GF-D8 (cell line): ENCODE measurements around the gene SQSTM1.

Experiments used
- DNase-seq: peaks from one replicate; lab custom pipeline; 2025; lab: John Stamatoyannopoulos, UW

The SQSTM1 gene

DNA sequence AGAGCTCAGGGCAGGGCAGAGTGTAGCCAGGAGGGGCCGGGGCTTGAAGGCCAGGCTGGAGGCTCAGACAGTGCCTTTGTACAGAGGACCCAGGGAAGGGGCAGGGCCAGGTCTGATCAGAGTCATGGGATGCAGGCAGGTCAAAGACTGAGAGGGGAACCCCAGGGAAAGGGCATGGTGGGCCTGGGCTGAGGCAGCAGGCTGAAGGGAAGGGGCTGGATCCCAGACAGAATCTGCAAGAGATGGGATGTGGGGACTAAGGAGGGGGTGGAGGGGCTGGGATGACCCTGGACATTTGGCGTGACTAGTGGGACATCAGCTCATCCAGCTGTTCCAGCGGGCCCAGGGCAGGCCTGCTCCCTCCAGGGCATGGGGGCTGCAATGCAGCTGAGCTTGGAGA, 53.4 kb downstream of the SQSTM1 start:
- no peak for DNase-seq

DNA sequence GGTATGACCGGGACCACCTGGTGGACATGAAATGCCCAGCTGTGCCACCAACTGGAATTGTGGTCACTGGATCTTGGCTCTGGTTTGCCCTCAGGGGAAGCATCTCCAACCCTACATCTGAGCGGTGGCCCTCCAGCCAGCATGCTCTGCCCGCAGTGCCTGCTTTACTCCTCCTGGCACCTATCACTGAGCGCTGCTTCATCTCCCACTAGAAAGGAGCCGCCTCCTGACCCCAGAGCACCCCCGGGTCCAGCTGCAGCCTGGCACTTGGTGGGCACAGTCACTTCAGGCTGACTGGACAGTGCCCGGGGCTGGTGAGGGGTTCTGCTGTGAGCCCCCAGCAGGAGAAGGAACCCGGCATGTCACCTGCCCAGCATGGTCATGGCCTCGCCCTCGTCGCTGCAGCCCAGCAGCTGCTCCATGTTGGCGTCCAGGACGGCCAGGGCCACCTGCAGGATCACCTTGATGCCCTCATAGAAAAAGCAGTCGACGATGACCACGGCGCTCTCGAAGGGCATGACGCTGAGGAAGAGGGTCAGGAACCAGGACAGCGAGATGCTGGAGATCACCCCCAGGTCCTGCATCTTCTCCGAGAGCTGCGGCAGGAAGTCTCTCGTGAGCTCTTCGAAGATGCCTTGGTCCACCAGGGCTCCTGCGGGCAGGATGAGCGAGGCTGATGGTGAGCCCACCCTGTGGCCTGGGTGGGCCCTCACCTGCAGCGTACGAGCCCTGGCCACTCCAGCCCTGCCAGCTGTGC, 54.0 kb downstream of the SQSTM1 start:
- no peak for DNase-seq

DNA sequence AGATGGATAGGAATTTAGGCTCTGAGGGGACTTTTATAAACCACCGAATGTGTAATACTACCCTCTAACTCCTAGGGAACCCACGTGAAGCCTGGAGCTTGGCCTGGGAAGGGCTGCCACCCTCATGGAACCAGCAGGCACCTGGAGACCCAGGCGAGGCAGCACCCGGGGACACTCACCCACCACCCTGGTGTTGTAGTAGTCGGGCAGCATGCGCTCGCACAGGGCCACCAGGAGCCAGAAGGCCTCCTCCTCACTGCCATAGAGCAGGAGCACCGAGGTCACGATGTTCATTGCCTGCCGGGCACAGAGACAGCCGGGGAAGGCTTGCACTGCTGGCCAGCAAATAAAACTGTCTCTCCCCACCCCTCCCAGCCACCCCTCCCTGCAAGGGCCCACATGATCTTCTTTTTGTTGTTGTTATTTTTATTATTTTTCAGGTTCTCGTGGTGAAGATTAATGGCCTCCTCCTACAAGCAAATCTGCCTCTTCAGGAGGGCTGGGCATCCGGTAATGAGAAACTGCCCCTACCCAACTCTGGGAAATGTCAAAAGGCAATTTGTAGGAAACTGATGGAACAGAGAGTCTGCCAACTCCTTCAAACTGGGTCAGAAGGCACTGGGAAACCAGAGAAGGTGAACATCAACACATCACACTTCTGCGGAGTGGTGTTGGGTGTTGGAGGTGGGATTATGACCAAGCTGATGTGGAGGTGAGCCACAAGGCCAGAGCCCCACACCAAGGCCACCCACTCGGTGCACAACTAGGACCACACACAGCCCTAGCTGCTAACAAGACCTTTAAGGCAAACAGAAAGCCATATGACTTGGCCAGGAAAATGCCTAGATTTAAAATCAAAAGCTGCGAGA, 55.3 kb downstream of the SQSTM1 start:
- no peak for DNase-seq

DNA sequence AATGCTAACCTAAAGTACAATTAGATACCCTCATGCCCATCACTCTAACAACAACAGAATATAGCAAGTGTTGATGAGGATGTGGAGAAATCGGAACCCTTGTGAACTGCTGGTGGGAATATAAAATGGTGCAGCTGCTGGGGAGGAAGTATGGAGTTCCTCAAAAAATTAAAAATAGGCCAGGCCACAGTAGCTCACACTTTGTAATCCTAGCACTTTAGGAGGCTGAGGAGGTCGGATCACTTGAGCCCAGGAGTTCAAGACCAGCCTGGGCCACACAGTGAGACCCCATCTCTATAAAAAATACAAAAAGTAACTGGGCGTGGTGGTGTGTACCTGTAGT, 55.9 kb downstream of the SQSTM1 start:
- DNase-seq = no peak

DNA sequence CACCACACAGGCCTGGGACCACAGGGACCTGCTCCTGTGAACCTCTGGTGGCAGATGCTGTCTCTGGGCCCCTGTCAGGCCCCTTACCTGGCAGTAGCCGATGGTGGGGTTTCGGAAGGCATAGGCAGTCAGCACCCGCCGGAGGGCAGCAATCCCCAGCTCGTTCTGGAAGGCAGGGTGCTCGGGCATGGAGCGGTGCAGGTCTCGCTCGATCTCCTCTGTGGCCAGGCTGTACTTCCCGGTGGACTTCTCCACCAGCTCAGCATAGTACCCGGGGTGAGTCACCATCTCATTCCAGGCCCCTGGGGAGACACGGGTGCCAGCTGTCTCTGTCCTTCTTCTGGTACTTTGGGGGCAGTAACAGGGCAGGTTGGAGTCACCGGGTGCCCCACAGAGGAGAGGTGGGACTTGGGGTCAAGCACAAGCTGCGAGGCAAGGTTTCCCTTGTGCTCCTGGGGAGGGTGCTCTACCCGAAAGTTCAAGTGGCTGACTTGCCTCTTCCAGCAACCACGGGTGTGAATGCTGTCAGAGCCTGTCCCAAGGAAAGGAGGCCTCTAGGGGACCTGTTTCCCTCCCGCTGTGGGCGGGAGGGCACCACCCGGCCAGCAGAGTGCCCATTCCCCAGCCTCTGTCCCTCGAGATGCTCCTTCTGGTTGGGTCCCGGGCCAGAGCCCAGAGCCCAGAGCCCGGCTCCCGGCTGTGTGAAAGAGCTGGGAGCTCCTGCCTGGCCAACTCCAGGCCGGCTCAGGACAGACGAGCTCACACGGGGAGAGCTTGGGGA, 57.7 kb downstream of the SQSTM1 start:
- DNase-seq = no peak

DNA sequence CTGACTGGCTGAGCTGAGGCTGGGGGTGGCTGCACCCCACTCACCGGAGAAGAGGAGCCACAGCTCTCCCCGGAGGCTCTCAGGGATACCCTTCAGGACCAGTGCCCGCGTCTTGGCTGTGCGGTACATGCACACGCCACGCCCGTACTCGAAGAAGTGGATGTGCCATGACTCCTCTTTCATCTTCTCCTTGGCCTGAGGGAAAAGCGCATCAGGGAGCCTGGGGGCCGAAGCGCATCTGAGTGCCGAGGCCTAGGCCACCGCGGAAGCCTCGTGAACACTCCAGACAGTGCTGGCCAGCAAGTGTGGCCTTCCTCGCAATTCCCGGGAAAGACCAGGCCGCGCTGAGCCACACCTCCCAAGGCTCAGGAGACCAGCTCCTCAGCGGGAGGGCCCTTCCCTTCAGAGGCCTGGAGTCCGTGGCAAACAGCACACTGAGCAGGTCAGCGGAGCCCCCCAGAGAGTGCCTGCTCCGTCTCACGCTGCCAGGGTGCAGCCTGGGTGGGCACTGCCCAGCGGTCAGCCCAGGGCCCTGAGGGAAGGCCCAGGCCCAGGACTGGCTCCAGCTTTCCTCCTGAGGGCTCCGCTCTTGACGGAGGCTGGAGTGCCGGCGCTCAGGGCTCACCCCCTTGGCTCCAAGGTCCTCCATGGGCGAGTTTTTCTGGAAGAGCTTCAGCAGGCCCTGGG, 58.4 kb downstream of the SQSTM1 start:
- DNase-seq = no peak

DNA sequence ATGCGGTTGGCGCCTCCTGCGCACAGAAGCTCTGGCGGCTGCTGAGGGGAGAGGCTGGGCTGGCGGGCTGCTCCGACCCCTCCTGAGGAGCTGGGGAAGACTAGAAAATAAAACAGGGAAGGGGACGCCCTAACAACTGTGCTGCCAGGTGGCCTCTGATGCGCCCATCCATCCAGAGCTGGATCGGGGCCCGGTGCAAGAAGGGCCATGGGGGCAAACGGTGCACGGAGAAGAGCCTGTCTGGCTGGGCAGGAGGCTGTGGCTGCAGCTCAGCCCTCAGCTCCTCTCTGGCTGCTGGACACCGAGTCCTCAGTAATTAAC, 58.9 kb downstream of the SQSTM1 start:
- DNase-seq = no peak

DNA sequence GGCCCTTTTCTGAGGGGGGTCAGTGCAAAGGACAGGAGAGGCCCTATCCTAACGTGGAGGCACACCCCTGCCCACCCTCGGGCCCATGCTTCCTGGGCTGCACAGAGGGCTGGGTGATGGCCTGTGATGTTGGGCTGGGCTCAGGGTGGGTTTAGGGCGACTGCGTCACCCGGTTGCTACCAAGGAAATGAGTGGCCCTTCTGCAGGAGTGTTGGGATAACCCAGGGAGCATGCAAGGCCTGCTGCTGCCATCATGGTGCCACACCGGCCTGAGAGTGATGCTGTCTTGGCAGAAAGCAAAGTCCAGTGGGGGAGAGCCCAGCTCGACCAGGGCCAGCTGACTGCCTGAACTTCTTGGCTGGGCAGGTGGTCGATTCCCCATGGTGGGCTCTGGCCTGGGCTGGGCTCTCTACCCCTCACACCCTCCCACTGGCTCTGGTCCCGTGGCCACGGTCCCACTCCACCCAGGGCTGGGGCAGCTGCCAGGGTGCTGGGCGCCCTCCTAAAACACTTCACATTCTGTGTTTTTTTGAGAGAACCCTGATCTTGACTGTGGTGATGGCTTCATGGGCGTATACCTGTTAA, 59.5 kb downstream of the SQSTM1 start:
- no peak for DNase-seq

DNA sequence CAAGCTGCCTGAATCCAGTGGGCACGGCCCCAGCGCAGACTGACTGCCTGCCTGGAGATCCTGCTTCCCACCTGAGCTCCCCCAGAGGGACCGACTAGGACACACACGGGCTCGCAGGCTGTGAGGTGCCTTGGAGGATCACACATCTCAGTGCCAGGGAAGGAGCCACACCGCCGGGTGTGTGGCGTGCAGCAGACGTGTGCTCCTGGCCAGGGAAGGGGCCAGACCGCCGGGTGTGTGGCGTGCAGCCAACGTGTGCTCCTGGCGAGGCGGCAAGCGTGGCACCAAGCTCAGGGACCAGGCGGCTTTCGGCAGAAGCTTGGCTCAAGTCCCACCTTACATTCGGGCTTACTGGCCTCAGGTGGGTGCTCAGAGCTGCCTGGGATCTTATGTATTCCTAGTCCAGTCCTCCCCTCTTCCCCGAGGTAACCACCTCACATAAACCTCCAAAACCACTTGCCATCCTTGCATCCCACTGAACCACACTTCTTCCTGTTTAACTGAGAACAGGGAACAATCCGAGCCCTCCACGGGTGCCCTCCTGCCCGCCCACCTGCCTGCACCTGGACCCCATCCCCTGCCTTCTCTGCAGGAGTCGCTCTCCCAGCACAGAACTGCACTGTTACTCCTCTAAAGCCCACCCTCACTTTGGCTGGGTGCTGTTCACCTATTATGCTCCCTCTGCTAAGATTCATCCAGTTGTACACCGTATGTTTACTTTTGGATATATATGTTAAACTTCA, 60.3 kb downstream of the SQSTM1 start:
- DNase-seq = no peak

DNA sequence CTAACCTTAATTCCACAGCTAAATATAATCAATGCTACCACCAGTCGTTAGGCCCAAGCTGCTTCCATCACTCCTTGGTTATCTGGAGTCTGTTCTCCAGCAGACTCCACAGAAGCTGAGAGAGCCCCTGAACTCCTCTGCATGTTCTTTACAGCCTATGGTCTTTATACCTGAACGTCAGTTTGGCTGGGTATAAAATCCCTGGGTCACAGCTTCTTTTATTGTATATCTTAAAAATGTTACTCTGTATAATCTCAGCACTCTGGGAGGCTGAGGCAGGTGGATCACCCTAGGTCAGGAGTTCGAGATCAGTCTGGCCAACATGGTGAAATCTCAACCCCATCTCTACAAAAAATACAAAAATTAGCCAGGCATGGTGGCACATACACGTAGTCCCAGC, 61.6 kb downstream of the SQSTM1 start:
- no peak for DNase-seq

DNA sequence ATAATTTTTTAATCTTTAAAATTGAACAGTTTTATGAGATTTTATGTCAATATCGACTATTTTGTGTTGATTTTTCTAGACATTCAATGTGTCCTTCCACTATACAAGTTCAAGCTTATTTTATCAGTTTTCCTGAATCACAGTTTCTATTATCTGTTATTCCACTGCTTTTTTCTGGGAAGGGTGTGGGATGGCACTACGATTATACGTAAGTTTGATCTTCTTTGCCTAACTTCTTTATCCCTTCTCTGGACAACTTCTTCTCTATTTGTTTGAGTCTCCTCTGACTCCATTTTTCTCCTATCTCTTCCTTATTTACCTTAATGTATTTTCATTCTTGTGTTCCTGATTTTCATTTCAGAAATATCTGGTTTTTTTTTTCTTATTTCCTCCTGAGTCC, 62.5 kb downstream of the SQSTM1 start:
- no peak for DNase-seq

DNA sequence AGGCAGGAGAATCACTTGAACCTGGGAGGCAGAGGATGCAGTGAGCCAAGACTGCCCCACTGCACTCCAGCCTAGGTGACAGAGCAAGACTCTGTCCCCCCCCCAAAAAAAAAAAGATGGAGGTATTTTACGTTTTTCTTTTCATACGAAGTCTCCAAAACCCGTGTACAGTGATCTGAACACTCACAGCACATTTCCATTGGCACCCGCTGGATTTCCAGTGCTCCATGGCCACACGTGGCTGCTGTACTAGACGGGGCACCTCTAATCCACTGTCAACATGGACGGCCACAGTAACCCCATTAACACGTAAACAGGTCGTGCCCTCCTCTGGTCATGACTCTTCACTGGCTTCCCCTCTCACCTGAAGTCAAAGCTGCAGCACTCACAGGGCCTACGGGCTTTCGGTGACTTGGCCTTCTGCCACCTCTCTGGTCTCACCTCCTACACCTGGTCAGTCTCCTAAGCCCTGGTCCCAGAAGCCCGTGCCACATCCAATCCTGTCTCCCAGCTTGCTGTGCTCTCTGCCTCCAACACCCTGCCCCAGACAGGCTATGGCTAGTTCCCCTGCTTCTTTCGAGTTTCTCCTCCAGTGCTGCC, 64.9 kb downstream of the SQSTM1 start:
- DNase-seq = no peak

DNA sequence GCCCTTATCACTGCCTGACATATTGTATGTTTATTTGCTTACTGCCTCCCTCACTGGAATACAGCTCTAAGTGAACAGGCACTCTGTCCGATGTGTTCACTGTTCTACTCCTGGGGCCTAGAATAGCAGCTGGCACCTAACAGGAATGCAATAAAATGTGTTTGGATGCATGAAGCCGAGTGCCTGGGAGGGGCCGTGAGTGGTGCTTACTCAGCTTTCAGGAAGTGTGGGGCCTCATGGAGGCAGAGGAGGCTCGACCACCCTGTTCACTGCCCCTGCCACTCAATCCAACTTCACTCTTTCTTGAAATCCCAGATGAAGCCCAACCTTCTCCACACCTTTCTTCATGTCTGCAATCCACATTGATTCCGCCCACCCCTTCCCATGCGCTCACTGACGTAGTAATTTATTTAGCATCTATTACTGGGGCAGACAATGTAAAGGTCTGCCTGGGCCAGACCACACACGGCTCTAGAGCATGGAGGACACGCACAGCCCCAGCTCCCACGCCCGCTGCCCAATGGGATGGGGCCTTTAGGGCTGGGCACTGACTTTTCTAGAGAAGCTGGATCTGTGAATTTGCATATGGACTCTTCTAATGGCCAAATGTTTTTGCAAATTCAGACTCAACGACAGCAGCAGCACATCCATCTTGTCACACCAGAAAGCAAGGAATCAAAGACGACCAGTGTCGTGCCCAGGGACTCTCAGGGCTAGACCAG, 65.6 kb downstream of the SQSTM1 start:
- no peak for DNase-seq

DNA sequence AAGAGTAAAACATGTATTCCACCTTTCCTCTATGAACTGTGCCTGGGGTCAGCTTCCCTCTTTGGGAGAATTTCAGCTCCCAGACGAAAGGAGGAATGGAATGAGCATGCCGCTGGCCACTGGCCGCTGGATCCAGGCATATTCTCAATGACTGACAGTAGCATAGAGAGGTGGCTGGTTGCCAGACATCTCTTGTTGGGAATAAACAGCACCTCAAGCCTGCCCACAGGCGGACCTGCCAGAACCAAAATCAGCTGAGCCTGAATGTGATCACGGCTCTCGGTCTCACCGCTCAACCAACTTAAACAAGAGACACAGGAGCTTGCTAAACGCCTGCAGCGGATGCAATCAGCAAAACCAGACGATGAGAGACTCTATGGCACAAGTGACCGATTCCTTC, 66.4 kb downstream of the SQSTM1 start:
- no peak for DNase-seq
